ENCODE measurements around the gene ELL2.
"Not testable (repeated sequence)": the region's sequence is repeated elsewhere in the genome, so short reads cannot be mapped to it uniquely, and the experiment has no call there.

ELL2 gene

DNA sequence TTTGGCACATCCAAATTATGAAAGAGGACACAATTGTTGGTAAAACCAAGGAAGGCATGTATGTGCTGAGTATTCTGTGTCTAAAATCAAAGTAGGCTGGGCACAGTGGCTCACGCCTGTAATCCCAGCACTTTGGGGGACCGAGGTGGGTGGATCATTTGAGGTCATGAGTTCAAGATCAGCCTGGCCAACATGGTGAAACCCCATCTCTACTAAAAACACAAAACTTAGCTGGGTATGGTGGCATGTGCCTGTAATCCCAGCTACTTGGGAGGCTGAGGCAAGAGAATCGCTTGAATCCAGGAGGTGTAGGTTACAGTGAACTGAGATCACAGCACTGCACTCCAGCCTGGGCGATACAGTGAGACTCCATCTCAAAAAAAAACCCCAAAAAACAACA is 124.7 kb downstream of the ELL2 start:
- not testable (repeated sequence) for DNase-seq

DNA sequence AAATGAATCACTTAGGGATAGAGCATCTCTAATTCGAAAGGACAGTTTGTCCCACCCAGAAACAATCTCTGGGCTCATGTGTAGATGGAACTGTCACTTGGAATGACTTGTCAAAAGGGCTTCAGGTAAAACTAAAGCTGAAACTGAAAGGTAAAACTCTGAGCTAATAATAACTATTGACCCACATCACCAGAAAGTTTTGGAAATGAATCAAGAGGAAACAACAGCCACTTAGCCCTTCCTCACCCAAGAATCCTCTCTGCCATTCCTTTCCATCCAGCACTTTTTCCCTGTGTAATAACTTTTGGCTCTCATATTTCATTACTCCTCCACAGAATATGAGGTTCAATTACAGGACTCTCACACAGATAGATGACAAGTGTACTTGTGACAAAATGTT is 125.1 kb downstream of the ELL2 start:
- DNase-seq, result no peak

DNA sequence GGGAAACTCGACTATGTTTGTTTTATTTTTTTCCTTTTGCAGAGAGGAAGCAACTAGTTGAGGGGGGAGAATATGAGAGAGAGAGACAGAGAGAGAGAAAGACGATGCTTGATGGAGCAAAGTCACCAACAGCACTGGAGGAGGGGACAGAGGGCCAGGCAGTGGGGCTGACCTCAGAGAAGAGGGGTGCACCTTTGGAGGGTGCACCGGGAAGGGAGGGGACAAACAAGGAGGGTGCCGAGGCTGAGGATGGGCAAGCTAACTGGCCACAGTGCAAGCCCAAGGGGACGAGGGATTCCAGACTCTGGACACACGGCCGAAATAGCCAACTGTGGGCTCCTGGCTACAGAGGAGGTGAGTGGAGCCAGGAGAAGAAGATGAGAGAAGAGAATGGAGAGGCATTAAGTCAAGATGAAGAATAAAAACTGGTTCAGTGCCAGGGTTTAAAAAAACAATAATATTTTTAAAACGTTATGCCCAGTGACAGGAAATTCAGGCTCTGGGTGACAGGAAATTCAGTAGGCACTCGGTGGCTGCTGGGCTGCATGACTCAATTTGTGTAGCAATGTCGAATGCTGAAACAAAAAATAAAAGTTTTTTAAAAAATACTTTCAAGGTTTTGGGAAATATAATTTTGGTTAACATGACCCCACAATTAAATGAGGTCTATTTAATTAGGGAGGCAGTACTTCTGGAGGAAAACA is 125.8 kb downstream of the ELL2 start:
- no peak for DNase-seq
